HL-60 (cell line): Measurements from ENCODE around the gene MTHFD2L.

Experiments used
- REST ChIP-seq: IDR thresholded peaks from 2 replicates; pipeline ENCODE4 v1.6.1; 2012; ENCODE audit warnings: low read depth; ENCODE audit not compliant: insufficient replicate concordance
- TF ChIP-seq, protein P1 (sequence below): IDR thresholded peaks from one replicate; pipeline ENCODE4 v1.5.1; 2011; ENCODE audit warnings: low read length, control low read depth, inconsistent platforms; ENCODE audit not compliant: insufficient read depth

DNA sequence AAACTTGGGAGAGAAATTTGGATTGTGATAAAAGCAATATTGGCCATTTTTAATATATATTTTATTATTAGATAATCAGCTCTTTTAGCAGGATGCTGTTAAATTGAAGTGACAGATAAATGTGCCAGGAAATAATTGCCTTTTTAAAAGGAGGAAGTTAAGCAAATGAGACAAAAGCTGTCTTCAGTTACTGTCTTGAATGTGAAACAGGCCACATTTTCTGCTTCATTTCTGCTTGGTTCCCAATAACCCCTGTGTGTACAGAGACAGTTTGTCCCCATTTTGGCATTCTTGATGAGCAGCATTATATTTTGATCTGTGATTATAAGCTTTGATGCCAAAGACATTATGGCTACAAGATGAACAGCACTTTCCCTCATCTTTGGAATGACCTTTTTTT lies 151.3 kb downstream of the MTHFD2L start:
- TF ChIP-seq, protein P1, sequence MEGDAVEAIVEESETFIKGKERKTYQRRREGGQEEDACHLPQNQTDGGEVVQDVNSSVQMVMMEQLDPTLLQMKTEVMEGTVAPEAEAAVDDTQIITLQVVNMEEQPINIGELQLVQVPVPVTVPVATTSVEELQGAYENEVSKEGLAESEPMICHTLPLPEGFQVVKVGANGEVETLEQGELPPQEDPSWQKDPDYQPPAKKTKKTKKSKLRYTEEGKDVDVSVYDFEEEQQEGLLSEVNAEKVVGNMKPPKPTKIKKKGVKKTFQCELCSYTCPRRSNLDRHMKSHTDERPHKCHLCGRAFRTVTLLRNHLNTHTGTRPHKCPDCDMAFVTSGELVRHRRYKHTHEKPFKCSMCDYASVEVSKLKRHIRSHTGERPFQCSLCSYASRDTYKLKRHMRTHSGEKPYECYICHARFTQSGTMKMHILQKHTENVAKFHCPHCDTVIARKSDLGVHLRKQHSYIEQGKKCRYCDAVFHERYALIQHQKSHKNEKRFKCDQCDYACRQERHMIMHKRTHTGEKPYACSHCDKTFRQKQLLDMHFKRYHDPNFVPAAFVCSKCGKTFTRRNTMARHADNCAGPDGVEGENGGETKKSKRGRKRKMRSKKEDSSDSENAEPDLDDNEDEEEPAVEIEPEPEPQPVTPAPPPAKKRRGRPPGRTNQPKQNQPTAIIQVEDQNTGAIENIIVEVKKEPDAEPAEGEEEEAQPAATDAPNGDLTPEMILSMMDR: no peak
- no peak for TF ChIP-seq REST
